GM21786 (cell line): ENCODE results near the gene TRIM13.

Experiments
- ATAC-seq: cut with Tn5 transposase; IDR thresholded peaks from one replicate; pipeline ENCODE4 v1.9.1; 2021; ENCODE audit not compliant: unreplicated experiment

Gene TRIM13

GRCh38 chr13:49996161-49996915 is 504 bp upstream of the TRIM13 start:
- peak; percentile 52 for ATAC-seq

GRCh38 chr13:49997955-49998354 is 1.1 kb downstream of the TRIM13 start:
- no peak for ATAC-seq

GRCh38 chr13:49998714-49999624 is 2.1 kb downstream of the TRIM13 start:
- ATAC-seq: no peak

- ATAC-seq: no peak
Measured at GRCh38 chr13:50001287-50001686, 4.4 kb downstream of the TRIM13 start.

GRCh38 chr13:50006426-50007135 is 9.7 kb downstream of the TRIM13 start:
- ATAC-seq: no peak

DNA sequence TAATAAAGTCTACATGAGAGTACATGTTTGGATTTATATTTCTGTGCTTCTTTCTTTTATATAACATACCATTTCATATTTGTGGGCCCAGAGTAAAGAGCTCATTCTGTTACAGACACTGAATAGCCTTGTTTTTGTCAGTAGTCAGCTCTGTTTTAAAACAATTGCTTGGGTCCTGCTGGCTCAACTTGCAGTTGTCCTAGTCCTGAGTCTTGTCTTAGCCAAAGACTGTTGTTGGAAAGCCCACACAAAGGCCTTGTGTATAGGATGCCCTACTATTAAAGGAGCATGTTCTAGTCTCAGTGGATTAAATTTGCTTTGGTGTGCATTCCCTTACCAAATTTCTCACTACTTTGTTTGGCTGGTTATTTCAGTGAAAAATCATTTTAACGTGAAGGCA is 14.6 kb downstream of the TRIM13 start:
- no peak for ATAC-seq

- no peak for ATAC-seq
Measured at GRCh38 chr13:50012396-50013169, 15.7 kb downstream of the TRIM13 start.

DNA sequence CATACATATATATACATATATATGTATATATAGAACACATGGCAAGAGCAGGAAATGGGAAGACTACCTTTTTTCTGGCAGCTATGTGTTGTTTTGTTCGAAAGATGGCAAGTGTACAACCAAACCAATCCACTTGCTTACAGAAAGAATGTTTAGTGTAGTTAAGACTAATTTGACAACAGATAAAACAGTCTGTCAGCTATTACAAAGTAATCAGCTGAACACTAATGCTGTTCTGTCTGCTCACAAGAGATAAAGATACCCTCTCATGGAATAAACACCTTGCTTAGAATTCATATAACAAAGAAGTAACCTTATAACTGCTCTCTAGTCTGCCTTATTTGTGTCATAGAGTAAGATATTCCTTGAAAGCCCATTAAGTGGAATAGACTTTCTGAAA is 17.5 kb downstream of the TRIM13 start:
- no peak for ATAC-seq

GRCh38 chr13:50015258-50015657 is 18.4 kb downstream of the TRIM13 start, which contains the start of gene KCNRG:
TSS of gene KCNRG (plus strand) at chr13:50015444. CDS start at chr13:50015494, 50 bp downstream.
- no peak for ATAC-seq

GRCh38 chr13:50015750-50016149 is 18.9 kb downstream of the TRIM13 start:
- ATAC-seq: no peak

- no peak for ATAC-seq
Measured at GRCh38 chr13:50016444-50016843, 19.6 kb downstream of the TRIM13 start.

DNA sequence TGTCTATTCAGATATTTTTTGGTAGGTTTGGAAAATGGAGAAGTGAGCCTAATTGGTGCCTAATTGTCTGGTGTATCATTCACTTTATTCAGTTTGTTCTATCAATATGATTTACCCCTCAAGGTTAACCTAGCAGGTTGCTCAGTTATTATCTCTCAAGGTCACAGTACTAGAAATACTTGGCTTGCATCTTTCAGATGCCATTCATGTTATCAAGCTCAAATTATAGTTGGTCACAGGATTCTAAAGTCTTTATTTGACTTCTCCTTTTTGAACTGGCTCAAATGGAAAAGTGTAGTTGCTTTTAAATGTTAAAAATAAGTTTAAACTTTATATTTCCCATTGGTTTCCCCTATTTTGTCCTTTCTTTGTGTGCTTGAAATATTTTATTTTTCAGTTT is 21.0 kb downstream of the TRIM13 start:
- no peak for ATAC-seq

DNA sequence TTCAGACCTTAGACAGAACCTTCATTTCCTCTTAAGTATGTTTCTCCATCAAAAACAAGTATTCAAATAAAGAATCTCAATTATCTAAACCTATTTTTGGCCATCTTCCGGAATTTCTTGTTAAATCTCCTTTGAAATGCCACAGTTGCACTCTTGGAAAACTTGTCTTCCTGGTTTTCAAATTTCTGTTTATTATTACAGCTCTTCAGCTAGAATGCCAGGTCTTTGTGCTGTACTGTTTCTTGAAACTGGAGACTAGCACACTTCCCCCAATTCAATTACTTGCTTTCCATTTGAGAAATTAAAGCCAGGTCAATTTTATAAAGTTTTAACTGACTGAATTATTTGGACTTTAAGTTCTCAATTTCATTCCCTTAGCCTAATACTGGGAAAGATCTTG is 28.6 kb downstream of the TRIM13 start:
- ATAC-seq: no peak

GRCh38 chr13:50026788-50027473 is 30.1 kb downstream of the TRIM13 start:
- peak; percentile 100 for ATAC-seq

DNA sequence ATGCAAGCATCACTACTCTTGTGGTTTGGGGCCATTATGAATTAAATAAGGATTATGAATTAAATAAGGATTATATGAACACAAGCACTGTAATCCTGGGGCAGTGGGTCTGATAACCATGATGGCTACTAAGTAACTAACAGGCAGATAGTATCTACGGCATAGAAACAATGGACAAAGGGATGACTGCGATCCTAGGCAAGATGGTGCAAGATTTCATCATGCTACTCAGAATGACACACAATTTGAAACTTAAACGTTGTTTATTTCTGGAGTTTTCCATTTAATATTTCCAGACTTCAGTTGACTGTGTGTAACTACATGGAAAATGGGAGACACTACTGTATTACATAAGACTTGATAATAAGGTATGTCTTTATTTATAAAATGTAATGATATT is 33.5 kb downstream of the TRIM13 start:
- ATAC-seq: no peak

- ATAC-seq: no peak
Measured at GRCh38 chr13:50033725-50034124, 36.9 kb downstream of the TRIM13 start.

- ATAC-seq: no peak
Measured at GRCh38 chr13:50037788-50038187, 40.9 kb downstream of the TRIM13 start.

DNA sequence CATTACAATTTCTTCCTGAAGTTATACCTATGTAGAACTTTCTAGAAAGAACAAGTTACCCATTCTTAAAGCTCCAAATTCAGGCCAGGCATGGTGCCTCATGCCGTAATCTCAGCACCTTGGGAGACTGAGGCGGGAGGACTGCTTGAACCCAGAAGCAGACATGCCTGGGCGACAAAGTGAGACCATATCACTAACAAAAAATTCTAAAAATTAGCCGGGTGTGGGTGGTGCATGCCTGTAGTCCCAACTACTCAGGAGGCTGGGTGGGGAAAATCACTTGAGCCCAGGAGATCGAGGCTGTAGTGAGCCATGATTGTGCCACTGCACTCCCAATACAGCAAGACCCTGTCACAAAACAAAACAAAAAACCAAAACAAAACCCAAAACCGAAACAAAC is 41.4 kb downstream of the TRIM13 start:
- ATAC-seq: no peak

DNA sequence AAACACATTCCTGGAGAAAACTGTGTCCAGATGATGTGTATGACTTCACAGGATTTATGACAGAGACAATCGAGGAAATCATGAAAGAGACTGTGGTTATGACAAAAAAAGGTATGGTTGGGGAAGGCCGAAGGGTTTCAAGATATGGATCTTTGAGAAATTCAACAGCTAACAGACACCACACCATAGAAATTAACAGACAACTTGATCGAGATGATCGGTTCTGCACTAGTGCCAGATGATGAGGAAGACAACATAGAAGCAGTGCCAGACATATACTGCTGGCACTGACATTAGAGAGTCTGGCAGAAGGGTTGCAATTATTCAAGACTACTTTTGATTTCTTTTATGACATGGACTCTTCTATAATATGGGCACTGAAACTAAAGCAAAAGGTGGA is 55.6 kb downstream of the TRIM13 start:
- no peak for ATAC-seq

- no peak for ATAC-seq
Measured at GRCh38 chr13:50053844-50054243, 57.0 kb downstream of the TRIM13 start.
